NCI-H1930 (cell line): Measurements from ENCODE around the gene CECR2.

ENCODE experiments used
- DNase-seq, 2 experiments: peaks; one replicate each; lab custom pipeline; 2025; lab: John Stamatoyannopoulos, UW

CECR2 gene

DNA sequence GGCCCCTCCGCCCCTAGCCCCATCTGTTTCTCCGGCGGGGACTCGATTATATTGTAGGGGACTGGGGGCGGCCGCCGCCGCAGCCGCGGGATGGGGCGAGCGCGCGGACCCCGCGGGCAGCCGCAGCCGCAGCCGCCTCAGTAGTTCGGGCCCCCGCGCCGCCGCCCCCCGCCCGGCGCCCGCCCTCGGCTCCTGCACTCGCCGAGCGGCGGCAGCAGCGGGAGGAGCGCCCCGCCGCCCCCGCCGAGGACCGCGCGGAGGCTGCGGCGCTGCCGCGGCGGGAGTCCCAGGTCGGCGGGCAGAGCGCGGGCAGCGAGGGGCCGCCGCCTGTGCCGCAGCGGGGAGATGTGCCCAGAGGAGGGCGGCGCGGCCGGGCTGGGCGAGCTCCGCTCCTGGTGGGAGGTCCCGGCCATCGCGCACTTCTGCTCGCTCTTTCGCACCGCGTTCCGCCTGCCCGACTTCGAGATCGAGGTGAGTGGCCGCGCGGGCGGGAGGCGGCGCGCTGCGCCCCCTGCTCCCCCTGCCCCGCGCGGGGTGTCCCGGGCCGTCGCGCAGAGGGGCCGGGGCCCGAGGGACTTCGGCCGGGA is at the start of gene CECR2:
CECR2 (plus strand) TSS at position 22 of the 587 bp plus-strand sequence; CDS start at position 346, 324 bp downstream.
- DNase-seq = peak; percentile 60 to 75

DNA sequence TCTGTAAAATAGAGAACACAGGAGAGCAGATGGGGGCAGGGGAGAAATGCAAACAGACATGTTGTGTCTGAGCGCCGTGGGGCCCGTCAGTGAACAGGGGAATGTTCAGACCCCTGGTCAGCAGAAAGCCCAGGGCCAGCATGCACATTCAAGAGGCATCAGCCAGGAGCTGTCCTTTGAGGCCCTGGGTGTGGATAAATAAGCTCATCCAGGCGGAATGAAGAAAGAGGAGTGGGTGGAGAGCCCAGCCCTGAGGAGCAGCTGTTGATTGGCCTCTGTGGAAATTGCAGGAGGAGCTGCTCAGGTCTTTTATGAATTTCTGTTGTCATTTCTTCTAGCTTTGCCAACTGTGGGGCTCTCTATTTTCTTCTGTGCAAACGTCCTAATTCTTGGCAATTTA is 49.7 kb upstream of the CECR2 start:
- no peak for DNase-seq

DNA sequence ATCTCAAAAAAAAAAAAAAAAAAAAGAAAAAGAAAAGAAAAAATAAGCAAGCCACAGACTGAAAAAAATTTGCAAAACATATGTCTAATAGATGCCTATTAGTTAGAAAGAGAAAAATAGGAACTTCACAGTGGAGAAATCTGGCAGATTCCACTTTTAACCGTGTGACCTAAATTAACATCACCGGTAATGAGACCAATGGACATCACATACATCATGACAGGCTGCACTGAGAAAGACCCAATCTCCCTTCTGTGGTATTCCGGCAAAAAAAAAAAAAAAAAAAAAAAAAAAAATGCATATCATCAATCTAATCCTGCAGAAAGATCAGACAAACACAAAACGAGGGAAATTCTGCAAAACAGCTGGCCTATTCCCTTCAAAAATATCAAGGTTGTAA is 46.7 kb upstream of the CECR2 start:
- DNase-seq = no peak

DNA sequence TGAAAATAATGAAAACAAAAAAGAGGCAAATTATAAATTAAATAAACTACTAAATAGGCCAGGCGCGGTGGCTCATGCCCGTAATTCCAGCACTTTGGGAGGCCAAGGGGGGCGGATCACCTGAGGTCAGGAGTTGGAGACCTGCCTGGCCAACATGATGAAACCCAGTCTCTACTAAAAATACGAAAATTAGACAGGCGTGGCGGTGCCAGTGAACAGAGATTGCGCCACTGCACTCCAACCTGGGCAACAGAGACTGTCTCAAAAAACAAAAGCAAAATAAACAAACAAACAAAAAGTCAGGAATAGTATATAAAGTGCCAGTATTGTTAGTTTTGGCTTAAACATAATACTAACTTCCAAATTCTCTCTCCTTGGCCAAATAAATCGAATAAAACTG is 37.6 kb upstream of the CECR2 start:
- no peak for DNase-seq

DNA sequence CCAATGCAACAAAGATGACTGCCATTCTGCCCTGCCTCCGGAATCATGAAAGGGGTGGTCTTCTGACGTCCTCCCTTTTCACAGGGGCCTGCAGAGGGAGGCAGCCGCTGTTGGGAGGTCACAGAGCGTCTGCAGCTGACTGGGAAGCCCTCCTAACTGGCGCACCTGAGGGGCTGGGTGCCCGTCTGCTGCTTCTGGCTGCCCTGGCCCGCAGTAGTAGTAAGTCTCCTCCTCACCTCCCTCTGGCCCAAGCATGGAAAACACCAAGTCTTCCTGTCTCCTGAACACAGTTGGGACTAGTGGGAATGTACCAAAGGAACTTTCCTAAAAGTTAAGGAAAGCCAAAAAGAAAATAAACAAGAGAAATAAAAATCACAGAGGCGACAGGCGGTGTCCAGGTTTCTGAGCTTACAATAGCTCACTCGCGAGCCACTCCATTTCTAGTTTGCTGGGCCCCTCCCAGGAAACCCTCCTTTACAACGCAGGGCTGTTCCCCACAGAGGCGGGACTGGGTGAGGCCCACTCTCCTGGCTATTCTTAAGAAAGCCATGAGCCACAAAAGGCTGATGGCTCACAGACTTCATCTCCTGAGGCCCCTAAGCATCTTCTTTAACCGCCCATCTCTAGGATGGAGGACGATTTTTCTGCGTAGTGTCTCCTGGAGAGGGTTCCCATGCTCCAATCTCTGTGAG is 37.0 kb upstream of the CECR2 start:
- DNase-seq = no peak

DNA sequence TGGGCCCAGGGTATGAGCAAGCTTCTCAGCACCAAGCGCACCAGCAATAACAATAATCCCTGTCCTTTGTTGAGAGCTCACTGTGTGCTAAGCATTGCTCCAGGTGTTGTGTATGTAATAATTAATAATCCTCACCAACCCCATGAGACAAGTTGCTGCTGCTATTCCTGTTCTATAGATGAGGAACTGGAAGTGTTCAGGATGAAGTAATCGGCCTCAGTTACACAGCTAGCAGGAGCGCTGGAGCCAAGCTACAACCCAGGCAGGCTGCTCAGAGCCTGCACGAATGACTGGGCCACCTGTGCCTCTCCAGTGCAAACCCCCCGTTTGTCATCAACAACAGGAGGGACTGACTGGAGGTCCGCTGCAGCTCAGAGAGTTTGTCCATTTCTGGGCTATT is 35.2 kb upstream of the CECR2 start:
- no peak for DNase-seq

DNA sequence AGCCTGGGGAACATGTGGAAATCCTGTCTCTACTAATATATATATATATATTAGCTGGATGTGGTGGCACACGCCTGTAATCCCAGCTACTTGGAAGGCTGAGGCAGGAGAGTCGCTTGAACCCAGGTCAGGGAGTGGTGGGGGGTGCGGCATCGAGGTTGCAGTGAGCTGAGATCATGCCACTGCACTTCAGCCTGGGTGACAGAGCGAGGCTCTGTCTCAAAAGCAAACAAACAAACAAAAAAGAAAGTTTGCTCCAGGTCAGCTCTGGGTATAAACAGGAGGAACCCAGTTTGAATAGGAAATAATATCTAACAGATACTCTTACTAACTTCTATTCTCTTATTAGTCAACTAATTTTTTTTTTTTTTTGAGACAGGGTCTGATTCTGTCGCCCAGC is 34.3 kb upstream of the CECR2 start:
- DNase-seq = no peak

DNA sequence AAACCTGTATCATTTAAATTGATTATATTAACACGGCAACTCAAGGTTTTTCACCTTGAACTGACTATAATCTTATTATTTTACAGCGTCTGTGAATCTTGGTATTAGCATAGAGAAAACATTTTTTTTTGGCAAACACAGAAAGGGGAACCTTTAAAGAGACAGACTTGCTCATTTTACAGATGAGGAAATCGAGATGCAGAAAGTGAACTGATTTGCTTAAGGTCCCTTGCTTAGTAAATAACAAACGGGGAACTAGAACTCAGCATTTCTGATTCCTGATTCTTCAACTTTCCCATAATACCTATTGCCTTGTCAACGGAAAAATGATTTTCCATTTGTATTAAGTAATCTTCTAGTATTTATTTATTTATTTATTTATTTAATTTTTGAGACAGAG is 33.2 kb upstream of the CECR2 start:
- DNase-seq = no peak

DNA sequence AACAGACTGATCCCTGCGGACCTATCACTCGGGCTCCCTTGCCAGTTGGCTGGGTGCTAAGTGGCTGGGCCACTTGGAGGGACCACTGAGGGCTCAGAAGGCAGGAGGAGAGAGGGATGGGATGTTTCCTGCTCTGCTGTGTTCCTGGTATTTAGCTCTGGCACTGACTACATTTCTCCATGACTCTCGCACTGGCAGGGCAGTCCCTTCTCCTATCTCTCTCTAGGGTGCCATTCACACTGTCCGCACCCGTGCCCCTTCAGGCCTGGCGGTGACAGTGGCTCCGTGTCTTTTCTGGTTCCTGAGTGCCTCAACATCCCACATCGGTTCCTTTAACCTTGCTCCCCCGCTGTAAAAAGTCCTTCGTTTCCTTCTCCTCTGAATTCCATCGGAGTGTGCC is 31.6 kb upstream of the CECR2 start:
- no peak for DNase-seq

DNA sequence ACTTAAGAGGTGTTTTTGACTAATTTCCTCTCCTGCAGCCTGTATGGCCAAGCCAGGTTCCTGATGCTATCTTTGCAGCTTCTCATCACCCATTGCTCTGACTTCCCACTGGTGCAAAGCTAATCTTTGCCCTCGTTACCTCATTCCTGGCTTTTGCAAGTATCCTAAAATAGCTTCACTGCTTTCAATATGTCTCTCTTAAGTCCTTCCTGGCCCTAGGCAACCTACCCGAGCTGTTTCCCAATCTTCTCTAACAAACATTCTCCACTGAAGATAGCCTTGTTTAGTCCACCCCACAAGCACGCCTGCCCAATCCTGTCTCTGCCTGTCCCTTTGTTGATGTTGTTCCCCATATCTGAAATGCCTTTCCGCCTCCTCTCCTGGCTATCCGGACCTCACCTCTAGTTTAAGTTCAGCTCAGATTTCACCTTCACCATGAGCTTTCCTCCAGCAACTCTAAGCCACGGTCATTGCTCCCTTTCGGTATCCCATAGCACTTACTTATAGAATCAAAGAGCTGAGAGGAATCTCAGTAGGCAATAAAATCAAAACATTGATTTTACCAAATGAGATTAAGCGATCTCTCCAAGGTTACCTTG is 30.1 kb upstream of the CECR2 start:
- DNase-seq = no peak

DNA sequence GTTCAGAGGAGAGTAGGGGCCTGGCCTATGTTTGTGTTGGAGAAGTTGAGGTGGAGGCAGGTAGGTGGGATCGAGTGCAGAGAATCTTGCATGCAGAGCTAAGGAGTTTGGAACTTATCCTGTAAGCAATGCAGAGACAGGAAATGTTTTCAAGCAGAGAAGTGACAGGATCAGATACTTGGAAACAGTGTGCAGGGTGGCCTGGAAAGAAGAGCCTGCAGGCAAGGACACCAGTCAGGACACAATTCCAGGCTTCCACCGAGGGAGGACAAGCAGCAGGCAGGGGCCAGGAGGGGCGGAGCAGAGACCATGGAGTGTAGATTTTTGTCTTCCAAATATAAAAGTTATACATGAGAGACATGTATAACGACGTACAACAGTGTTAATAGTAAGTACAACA is 26.9 kb upstream of the CECR2 start:
- DNase-seq = no peak

DNA sequence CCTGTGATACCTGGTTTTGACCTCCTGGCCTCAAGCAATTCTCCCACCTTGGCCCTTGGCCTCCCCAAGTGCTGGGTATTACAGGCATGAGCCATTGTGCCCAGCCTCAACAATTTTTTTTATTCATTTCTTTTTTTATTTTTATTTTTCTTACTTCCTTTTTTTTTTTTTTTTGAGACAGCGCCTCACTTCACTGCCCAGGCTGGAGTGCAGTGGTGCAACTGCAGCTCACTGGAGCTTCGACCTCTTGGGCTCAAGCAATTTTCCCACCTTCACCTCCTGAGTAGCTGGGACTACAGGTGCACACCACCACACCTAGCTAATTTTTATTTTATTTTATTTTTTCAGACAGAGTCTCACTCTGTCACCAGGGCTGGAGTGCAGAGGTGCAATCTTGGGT is 25.5 kb upstream of the CECR2 start:
- no peak for DNase-seq

DNA sequence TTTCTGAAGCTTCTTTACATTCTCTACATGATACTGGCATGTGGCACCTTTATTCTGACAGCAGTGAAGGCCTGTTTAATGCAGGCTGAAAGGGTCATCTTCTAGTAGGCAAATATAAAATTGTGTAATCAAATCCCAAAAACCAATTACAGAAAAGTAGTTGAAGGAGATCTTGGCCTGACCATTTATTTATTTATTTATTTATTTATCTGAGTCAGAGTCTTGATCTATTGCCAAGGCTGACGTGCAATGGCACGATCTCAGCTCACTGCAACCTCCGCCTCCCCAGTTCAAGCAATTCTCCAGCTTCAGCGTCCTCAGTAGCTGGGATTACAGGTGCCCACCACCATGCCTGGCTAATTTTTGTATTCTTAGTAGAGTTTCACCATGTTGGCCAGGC is 22.7 kb upstream of the CECR2 start:
- no peak for DNase-seq

DNA sequence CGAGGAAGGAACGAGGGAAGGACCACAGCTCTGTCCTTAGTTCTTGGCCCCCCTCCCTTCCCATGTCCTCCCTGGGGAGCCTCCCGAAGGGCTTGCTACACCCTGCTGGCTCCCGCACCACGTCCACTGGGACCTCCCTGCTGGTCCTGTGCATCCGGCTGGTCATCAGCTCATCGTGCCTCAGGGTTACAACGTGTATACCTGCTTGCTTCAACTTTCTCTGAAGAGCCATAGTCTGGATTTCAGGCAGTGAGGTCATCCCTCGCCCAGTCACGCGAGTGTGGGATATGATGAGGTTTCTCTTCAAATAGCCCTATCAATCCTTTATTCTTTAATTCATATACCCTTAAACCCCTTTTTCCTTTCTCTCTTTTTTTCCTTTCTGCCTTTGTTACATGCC is 21.5 kb upstream of the CECR2 start:
- DNase-seq = no peak

DNA sequence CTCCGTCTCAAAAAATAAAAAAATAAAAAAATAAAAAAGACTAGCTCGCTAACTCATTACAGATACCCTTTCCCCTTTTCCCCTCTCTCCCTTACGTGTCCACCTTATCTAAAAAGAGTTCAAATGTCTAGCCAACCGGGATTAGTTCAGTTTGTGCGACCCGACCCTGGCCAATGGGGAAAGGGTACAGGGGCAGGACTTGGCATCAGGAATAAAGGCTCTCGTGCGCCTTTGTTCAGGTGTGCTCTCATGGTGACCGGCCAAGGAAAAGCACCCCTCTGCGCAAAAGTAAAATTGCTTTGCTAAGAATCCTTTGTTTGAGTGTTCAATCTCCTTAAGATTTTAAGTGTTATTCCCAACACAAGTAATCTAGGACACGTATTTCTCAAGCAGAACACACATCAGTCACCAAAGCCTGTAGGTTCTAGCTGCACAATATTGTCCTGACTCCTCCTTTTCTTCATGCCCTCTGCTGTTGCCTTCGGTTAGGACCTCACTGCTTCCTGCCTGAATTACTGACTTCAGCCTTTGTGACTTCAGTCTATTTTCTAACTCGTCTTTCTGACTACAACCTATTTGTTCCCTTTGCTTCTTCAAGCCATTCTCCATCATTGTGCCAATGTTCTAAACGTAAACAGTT is 20.7 kb upstream of the CECR2 start:
- no peak for DNase-seq

DNA sequence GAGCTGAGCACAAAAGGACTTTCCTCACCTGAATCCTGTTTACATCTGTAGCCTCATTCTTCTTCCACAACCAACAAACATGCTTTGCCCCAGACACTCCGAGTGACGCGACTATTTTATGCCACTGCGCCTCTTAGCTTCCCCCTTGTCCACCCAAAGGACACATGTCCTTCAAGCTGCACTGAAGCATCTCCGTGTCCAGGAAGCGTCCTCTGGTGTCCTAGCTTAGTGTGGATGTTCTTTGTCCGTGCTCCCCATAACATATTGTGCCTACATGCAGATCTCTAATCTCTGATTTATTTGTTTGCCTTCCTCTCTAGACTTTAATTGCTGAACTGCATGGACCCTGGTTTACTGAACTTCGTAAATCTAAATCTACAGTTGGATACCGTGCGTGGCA is 20.1 kb upstream of the CECR2 start:
- DNase-seq = no peak

DNA sequence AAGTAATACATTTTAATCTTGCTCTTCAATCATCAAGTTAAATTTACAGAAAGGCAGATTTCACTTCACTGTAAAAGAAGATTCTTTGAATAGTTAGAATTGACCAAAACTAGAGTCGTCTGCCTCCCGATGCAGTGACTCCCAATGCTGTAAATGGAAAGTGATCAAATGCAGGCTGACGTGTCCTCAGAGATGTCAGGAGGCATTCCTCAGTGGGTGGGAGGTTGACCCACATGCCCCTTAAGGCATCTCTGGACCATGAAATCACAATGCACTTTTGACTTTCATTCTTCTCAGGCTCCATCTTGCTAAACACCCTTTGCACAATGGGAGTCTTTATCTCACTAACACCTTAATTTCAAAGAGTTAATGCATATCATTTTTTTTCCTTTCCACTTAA is 19.0 kb upstream of the CECR2 start:
- no peak for DNase-seq

DNA sequence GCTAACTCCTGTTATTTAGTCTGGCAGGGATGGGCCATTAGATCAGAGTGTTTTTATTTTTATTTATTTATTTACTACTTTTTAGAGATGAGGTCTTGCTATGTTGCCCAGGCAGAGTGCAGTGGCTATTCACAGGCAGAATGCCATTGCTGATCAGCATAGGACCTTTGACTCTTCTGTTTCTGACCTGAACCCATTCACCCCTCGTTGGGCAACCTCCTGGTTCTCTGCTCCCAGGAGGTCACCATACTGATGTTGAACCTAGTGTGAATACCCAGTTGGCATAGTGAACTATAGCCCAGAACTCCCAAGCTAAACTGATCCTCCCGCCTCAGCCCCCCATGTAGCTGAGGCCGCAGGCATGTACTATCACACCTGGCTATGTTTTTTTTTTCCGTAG is 16.5 kb upstream of the CECR2 start:
- no peak for DNase-seq

DNA sequence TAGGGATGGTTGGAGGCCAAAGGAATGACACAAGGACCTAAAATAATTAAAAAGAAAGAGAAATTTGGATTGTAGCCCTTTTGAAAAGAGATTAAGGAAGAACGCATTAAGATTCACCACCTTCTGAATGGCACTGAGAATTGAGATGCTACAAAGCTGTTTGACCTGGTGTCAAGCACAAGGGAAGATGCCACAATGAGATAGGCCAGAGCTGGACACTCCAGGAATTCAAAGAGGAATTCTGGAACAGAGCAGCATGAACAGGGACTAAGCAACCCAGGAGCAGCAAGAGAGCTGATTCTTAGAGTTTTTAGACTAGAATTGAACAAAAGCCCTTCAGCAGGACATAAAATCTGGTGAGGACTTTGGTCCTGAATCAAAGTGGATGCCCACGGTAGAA is 11.6 kb upstream of the CECR2 start:
- no peak for DNase-seq

DNA sequence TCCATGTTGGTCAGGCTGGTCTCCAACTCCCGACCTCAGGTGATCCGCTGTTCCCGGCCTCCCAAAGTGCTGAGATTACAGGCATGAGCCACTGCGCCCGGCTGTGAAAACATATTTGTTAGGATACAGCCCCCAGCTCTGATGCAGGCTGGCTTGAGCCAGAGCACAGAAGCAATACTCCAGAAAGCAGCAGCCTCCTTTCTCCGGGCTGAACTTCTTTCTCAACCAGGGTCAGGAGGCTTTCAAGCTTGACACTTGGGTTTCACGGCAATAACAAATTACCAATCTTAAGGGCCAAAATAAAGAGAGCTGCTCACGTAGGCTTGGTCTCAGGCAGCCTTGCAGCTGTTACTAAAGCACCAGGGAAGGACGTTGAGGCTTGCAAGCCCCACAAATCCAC is 10.8 kb upstream of the CECR2 start:
- DNase-seq = no peak

DNA sequence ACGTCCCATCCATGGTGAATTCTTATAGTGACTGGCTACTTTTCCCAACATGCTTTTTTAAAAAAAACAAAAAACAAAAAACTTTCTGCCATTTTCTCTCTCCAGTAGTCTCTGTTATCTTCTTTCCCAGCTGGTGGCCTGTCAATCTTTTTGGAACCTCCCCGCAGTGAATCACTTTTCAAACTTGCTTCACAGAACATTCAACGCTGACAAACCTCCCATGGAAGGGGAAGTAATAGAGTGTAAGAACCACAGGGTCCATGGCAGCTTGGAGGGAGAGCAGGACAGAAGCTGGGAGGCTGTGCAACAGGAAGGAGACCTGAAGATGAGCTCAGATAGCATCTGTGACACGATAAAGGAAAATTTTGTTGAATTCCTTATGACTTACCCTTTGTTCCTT is 9.8 kb upstream of the CECR2 start:
- no peak for DNase-seq

DNA sequence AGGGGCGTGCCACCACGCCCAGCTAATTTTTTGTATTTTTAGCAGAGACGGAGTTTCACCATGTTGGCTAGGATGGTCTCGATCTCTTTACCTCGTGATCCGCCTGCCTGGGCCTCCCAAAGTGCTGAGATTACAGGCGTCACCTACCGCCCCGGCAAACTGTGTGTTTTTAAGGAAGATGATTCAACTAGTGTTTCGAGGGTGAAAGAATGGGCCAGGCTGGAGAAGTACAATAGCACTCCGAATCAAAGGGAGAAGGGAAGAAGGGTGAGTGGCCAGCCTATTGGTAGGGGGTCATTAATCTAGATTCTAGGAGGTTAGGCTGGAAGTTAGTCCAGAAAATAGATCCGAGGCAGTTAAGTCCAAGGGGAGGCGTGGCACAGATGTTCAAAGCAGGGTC is 2.9 kb upstream of the CECR2 start:
- no peak for DNase-seq

DNA sequence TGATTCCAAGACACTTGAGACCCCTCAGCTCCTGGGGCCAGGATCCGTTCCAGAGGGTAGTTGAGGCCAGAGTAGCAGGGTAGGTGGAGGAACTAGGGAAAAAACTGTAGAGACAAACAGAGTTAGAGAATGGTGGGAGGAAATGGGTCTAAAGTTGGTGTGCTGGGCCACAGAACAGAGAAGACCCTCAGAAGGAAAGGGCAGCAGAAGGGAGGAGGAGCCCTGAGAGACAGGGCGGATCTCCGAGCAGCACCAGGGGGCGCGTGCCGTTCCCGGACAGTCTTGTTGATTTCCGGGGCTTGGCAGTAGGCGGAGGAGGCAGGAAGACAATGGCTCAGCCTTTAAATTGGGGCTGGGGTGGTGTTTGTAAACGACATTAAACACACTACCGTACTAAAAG is 2.4 kb upstream of the CECR2 start:
- peak; percentile 24 to 57 for DNase-seq
